Neural cell (in vitro differentiated cells): ENCODE measurements around the gene VEZF1. TPM values are rescaled to one million over a fixed set of nuclear protein-coding genes. Genes with fewer than 3 reads are reported as not detected.

Experiments
- H2AFZ ChIP-seq: fragments of 200-600, 300-800 bp; sonication (generic), shearing (Covaris generic); 2 replicates; pipeline ENCODE4 v1.6.0; 2014; ENCODE audit warnings: low read depth, mild to moderate bottlenecking, antibody characterized with exemption, low read length, moderate library complexity
- H3F3A ChIP-seq: fragments of 200-600 bp; shearing (Covaris generic); 2 replicates; pipeline ENCODE4 v1.6.1; 2016; ENCODE audit warnings: mild to moderate bottlenecking, moderate library complexity, mixed read lengths, antibody characterized with exemption, low read length; ENCODE audit not compliant: insufficient read depth, poor library complexity, severe bottlenecking
- H3K27ac ChIP-seq: fragments of 200-600, 300-800 bp; sonication (generic), shearing (Covaris generic); 2 replicates; pipeline ENCODE4 v1.5.1; 2014; ENCODE audit warnings: mild to moderate bottlenecking, low read length, moderate library complexity
- H3K27me3 ChIP-seq: fragments of 300-800, 200-600 bp; sonication (generic), shearing (Covaris generic); 2 replicates; pipeline ENCODE4 v1.6.0; 2014; ENCODE audit warnings: mild to moderate bottlenecking, low read depth, low read length, moderate library complexity; ENCODE audit not compliant: insufficient read depth
- H3K36me3 ChIP-seq: fragments of 300-800, 200-600 bp; sonication (generic), shearing (Covaris generic); 2 replicates; pipeline ENCODE4 v1.5.1; 2014; ENCODE audit warnings: mild to moderate bottlenecking, antibody characterized with exemption, low read length, moderate library complexity; ENCODE audit not compliant: insufficient read depth
- H3K4me2 ChIP-seq: fragments of 300-800, 200-600 bp; sonication (generic), shearing (Covaris generic); 2 replicates; pipeline ENCODE4 v1.6.0; 2014; ENCODE audit warnings: mild to moderate bottlenecking, low read length
- H3K4me3 ChIP-seq: fragments of 300-800, 200-600 bp; sonication (generic), shearing (Covaris generic); 2 replicates; pipeline ENCODE4 v1.5.1; 2014; ENCODE audit warnings: mild to moderate bottlenecking, low read length, moderate library complexity
- H3K79me2 ChIP-seq: fragments of 200-600 bp; shearing (Covaris generic); replicated peaks from 2 replicates; pipeline ENCODE4 v1.6.0; 2014; ENCODE audit warnings: mild to moderate bottlenecking, low read length, moderate library complexity; ENCODE audit not compliant: insufficient read depth
- H3K9ac ChIP-seq: fragments of 300-800, 200-600 bp; sonication (generic), shearing (Covaris generic); 2 replicates; pipeline ENCODE4 v1.6.1; 2016; ENCODE audit warnings: mild to moderate bottlenecking, low read length, mixed read lengths
- H3K9me2 ChIP-seq: fragments of 200-600 bp; shearing (Covaris generic); 2 replicates; pipeline ENCODE4 v1.6.1; 2016; ENCODE audit warnings: mild to moderate bottlenecking, low read length, mixed read lengths; ENCODE audit not compliant: insufficient read depth
- H3K9me3 ChIP-seq: fragments of 200-600, 300-800 bp; sonication (generic), shearing (Covaris generic); 2 replicates; pipeline ENCODE4 v1.6.1; 2016; ENCODE audit warnings: mild to moderate bottlenecking, mixed run types, low read length, moderate library complexity, mixed read lengths
- H4K20me1 ChIP-seq: fragments of 200-600 bp; shearing (Covaris generic); 2 replicates; pipeline ENCODE4 v1.6.1; 2016; ENCODE audit warnings: mild to moderate bottlenecking, mixed run types; ENCODE audit not compliant: insufficient read depth
- CTCF ChIP-seq: fragments of 450-650 bp; IDR thresholded peaks from 2 replicates; pipeline ENCODE4 v1.5.1; 2014; ENCODE audit warnings: antibody characterized with exemption, mild to moderate bottlenecking, moderate library complexity; ENCODE audit not compliant: poor library complexity, severe bottlenecking
- EP300 ChIP-seq: fragments of 450-650 bp; conservative IDR thresholded peaks from 2 replicates; pipeline ENCODE4 v1.6.1; 2014; ENCODE audit warnings: antibody characterized with exemption, mild to moderate bottlenecking, moderate library complexity; ENCODE audit not compliant: poor library complexity, severe bottlenecking
- EZH2 ChIP-seq: fragments of 200-600, 300-800 bp; shearing (Covaris generic), sonication (generic); IDR thresholded peaks from 2 replicates; pipeline ENCODE4 v1.6.1; 2014; ENCODE audit warnings: antibody characterized with exemption, low read length, borderline replicate concordance, mild to moderate bottlenecking; ENCODE audit not compliant: insufficient read depth, poor library complexity, severe bottlenecking
- MXI1 ChIP-seq: fragments of 450-650 bp; conservative IDR thresholded peaks from 2 replicates; pipeline ENCODE4 v1.6.1; 2014; ENCODE audit warnings: antibody characterized with exemption, mild to moderate bottlenecking; ENCODE audit not compliant: poor library complexity, severe bottlenecking
- POLR2AphosphoS5 ChIP-seq: IDR thresholded peaks from 2 replicates; pipeline ENCODE4 v1.6.1; 2012
- RAD21 ChIP-seq: fragments of 450-650 bp; conservative IDR thresholded peaks from 2 replicates; pipeline ENCODE4 v1.6.1; 2014; ENCODE audit warnings: antibody characterized with exemption, mild to moderate bottlenecking, moderate library complexity
- SMC3 ChIP-seq: fragments of 450-650 bp; conservative IDR thresholded peaks from 2 replicates; pipeline ENCODE4 v1.6.1; 2014; ENCODE audit warnings: antibody characterized with exemption, mild to moderate bottlenecking, moderate library complexity; ENCODE audit not compliant: poor library complexity
- TAF1 ChIP-seq: IDR thresholded peaks from 2 replicates; pipeline ENCODE4 v1.6.1; 2012; ENCODE audit warnings: low read depth
- polyA plus RNA-seq: library from polyadenylated mRNA; depleted of rRNA; stranded (reverse); fragments of >200 nt; gene quantifications from 2 replicates; pipeline ENCODE4 v1.2.3, GENCODE V29; 2014
- TF ChIP-seq, protein P1 (sequence below): IDR thresholded peaks from 2 replicates; pipeline ENCODE4 v1.6.1; 2012; ENCODE audit warnings: borderline replicate concordance

VEZF1 gene
- polyA plus RNA-seq, 1 donor from 2014 or later: 64.6 TPM

DNA sequence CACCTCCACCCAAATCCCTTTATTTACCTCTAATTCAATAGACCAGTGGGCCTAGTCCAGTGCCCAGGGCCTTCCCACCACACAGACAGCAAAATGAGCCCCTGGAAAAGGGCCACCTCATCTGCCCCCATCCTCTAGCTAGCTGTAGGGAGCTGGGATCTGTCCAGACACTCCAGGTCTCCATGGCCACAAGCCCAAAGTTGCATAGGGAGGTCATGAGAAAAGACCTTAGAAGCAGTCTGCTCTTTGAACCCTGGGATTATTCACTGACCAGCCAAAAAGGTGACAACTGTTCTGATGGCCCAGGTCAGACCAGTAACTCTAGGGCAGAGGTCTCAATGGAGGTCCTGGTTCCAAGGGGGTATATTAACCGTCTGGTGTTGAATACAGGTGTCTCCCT lies 34.8 kb downstream of the VEZF1 start:
- H3K4me3 ChIP-seq: peak overlapping the region; percentile 81
- TF ChIP-seq, protein P1, sequence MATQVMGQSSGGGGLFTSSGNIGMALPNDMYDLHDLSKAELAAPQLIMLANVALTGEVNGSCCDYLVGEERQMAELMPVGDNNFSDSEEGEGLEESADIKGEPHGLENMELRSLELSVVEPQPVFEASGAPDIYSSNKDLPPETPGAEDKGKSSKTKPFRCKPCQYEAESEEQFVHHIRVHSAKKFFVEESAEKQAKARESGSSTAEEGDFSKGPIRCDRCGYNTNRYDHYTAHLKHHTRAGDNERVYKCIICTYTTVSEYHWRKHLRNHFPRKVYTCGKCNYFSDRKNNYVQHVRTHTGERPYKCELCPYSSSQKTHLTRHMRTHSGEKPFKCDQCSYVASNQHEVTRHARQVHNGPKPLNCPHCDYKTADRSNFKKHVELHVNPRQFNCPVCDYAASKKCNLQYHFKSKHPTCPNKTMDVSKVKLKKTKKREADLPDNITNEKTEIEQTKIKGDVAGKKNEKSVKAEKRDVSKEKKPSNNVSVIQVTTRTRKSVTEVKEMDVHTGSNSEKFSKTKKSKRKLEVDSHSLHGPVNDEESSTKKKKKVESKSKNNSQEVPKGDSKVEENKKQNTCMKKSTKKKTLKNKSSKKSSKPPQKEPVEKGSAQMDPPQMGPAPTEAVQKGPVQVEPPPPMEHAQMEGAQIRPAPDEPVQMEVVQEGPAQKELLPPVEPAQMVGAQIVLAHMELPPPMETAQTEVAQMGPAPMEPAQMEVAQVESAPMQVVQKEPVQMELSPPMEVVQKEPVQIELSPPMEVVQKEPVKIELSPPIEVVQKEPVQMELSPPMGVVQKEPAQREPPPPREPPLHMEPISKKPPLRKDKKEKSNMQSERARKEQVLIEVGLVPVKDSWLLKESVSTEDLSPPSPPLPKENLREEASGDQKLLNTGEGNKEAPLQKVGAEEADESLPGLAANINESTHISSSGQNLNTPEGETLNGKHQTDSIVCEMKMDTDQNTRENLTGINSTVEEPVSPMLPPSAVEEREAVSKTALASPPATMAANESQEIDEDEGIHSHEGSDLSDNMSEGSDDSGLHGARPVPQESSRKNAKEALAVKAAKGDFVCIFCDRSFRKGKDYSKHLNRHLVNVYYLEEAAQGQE: no peak
- TF ChIP-seq MXI1: no peak
- no peak for TF ChIP-seq SMC3
- TF ChIP-seq EZH2: no peak
- TF ChIP-seq RAD21: no peak
- no peak for TF ChIP-seq POLR2AphosphoS5
- TF ChIP-seq TAF1: no peak
- no peak for TF ChIP-seq EP300
- TF ChIP-seq CTCF: no peak

DNA sequence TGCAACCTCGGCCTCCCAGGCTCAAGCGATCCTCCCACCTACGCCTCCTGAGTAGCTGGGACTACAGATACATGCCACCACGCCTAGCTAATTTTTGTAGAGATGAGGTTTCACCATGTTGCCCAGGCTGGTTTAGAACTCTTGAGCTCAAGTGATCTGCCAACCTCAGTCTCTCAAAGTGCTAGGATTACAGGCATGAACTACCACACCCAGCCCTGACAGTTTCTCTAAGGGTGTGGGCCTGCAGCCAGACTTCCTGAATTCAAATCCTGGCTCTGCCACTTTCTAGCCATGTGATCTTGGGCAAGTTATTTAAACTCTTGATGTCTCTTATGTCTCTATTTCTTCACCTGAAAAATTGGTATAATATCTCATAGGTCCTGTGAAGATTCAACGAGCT lies 38.4 kb downstream of the VEZF1 start:
- H3K9ac ChIP-seq: no peak overlapping the region
- no peak overlapping the region for H3K27ac ChIP-seq
- H2AFZ ChIP-seq: no peak overlapping the region
- H3F3A ChIP-seq: no peaks in the 10 kb centered on the region
- no peaks in the 10 kb centered on the region for H3K27me3 ChIP-seq
- no peak overlapping the region for H3K4me2 ChIP-seq
- H3K79me2 ChIP-seq: peaks cover 23% of the 10 kb centered on the region
- no peaks in the 10 kb centered on the region for H4K20me1 ChIP-seq
- H3K4me3 ChIP-seq: no peak overlapping the region
- no peaks in the 10 kb centered on the region for H3K9me2 ChIP-seq
- no peaks in the 10 kb centered on the region for H3K36me3 ChIP-seq
- H3K9me3 ChIP-seq: no peaks in the 10 kb centered on the region
- no peak for TF ChIP-seq TAF1
- TF ChIP-seq, protein P1: no peak

More for the DNA sequence above, 34.8 kb downstream of the VEZF1 start:
- Histone ChIP-seq H3K9ac (no peak overlapping the region), H3K27me3 (no peaks in the 10 kb centered on the region), H2AFZ (no peak overlapping the region), H3K27ac (no peak overlapping the region), H3K9me3 (no peaks in the 10 kb centered on the region), H3F3A (no peaks in the 10 kb centered on the region), H3K9me2 (no peaks in the 10 kb centered on the region), H3K4me2 (no peak overlapping the region), H4K20me1 (no peaks in the 10 kb centered on the region), H3K36me3 (no peaks in the 10 kb centered on the region), H3K79me2 (peaks cover 27% of the 10 kb centered on the region)
